Measurements from ENCODE around the gene NR0B1.

NR0B1 gene

DNA sequence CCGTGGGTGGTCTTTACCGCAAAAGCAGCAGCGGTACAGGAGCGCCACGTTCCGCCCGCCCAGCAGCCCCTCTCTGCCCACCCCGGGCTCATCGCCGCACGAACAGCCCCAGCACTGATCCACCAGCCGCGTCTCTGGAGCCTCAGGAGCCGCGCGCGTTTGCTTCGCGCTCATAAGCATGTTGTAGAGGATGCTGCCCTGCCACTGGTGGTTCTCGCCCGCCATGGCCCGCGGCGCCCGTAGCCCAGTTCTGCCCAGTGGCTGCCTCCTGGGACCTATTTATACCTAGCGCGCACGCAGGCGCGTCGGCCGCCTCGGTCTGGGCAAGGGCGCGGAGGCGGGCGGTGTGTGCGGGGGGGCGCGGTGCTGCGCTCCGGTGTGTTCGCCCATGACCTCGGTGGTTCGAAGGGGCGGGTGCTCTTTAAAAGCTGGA is at the start of gene NR0B1:
TSS of gene NR0B1 (minus strand) at position 252 of the 433 bp plus-strand sequence. CDS start at position 225, 27 bp downstream.
- no peak for DNase-seq (ENCODE audit: low read depth)

- no peak for DNase-seq (ENCODE audit: low read depth)
Measured at GRCh38 chrX:30349946-30350345, 40.8 kb upstream of the NR0B1 start.

- DNase-seq (ENCODE audit: low read depth) = no peak
Measured at GRCh38 chrX:30343206-30343605, 34.0 kb upstream of the NR0B1 start.

DNA sequence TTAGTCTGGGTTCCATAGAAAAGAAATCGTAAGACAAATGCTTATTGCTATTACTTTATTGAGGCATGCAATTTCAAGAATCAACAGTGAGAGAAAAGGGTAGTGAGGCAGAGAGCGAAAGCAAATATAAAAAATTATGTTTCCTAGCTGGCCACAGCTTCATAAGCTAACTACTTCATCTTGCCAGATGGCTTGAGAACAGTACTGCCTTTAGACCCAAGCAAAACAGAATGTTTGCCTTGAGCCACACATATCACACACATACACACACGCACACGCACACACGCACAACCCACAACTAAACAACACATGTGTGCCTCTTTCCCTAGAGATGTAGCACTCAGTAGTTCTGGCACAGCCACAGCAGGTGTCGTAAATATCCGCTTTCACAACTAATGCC is 31.6 kb upstream of the NR0B1 start:
- DNase-seq (ENCODE audit: low read depth) = no peak

GRCh38 chrX:30327762-30328161 is 18.6 kb upstream of the NR0B1 start:
- DNase-seq (ENCODE audit: low read depth) = no peak

- DNase-seq (ENCODE audit: low read depth) = no peak
Measured at GRCh38 chrX:30317308-30317707, 8.1 kb upstream of the NR0B1 start.

DNA sequence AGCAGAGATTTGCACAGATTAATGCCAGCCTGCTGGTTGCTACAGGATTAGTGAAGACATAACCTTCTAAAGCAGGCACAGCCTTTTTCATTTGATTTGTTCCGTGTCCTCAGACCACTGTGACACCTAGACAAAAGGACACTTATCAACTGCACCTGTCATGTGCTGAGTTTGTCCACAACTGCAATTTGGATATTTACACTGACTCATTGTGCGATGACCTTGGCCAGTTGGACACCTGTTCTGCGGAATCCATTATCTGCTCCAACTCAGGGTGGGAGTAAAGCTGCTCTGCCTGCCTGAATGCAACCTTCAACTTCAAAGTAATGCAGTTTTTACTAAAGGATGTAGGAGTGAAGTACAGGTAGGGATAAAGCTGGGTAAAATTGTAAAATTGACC is 4.1 kb upstream of the NR0B1 start:
- no peak for DNase-seq (ENCODE audit: low read depth)

- DNase-seq (ENCODE audit: low read depth) = no peak
Measured at GRCh38 chrX:30312858-30313257, 3.7 kb upstream of the NR0B1 start.

DNA sequence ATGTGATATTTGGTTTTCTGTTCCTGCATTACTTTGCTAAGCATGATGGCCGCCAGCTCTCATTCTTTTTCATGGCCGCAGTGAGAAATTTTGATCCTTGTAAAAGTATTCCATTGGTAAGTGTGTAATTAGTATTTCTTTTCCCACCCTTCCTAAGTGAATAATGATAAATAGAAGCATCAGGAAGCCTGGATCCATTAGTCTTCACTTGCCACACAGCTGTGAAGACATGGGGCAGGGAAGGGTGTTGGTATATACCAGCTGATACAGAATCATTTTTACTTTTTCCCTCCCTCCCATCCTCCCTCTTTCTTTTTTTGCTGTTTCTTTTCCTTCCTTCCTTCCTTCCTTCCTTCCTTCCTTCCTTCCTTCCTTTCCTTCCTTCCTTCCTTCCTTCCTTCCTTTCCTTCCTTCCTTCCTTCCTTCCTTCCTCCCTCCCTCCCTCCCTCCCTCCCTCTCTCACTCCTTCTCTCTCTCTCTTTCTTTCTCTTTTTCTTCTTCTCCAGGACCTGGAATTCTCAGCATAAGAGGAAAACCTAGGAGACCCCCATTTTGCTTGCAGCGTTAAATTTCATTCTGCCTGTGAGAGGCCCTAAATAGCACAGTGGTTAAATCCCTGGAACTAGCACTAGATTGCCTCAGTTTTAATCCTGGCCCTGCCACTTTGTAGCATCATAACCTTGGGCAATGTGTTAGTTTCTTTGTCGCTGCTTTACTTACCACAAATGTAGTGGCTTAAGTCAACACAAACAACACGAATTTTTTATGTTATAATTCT is 1.4 kb upstream of the NR0B1 start:
- DNase-seq (ENCODE audit: low read depth) = no peak

GRCh38 chrX:30308263-30309138 is 689 bp downstream of the NR0B1 start:
- no peak for DNase-seq (ENCODE audit: low read depth)

DNA sequence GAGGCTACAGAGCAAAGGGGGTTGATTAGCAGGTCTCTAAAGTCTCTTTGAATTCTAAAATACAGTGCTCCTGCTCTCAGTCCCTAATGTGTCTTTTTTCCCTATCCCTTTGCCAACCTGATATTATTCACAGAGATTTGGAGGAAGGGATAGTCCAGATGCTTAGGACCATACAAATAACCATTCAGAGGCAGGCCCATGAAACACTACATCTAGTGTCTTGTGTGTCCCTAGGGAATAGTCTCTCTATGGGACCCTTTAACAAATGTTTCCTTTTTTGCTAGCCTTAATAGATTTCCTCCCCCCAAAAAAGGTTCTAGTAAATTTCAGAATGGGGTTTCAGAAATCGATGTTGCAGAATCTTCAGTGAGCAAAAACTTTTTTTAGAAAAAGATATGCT is 1.7 kb downstream of the NR0B1 start:
- no peak for DNase-seq (ENCODE audit: low read depth)

GRCh38 chrX:30304866-30305265 is 4.3 kb downstream of the NR0B1 start:
- no peak for DNase-seq (ENCODE audit: low read depth)

DNA sequence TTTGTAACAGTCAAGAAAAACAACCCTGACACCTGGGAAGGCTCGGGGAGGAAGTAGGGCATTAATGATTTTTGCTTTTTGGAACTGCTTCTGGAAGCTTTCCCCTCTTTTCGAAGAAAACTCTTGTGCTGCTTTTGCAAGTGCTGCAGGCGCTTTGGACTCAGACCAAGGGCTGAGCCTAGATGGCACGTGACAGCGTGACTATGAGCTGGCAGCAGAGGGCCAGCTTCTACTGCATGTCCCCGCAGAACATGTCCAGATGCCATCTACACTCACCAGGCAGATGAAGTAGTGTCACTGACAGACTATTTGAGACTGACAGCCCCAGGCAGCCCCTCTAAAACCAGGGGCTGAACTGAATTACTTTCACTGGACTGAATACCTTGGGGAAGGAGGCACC is 6.2 kb downstream of the NR0B1 start:
- DNase-seq (ENCODE audit: low read depth) = no peak

- no peak for DNase-seq (ENCODE audit: low read depth)
Measured at GRCh38 chrX:30301963-30302362, 7.2 kb downstream of the NR0B1 start.

GRCh38 chrX:30301208-30301607 is 8.0 kb downstream of the NR0B1 start:
- DNase-seq (ENCODE audit: low read depth) = no peak

DNA sequence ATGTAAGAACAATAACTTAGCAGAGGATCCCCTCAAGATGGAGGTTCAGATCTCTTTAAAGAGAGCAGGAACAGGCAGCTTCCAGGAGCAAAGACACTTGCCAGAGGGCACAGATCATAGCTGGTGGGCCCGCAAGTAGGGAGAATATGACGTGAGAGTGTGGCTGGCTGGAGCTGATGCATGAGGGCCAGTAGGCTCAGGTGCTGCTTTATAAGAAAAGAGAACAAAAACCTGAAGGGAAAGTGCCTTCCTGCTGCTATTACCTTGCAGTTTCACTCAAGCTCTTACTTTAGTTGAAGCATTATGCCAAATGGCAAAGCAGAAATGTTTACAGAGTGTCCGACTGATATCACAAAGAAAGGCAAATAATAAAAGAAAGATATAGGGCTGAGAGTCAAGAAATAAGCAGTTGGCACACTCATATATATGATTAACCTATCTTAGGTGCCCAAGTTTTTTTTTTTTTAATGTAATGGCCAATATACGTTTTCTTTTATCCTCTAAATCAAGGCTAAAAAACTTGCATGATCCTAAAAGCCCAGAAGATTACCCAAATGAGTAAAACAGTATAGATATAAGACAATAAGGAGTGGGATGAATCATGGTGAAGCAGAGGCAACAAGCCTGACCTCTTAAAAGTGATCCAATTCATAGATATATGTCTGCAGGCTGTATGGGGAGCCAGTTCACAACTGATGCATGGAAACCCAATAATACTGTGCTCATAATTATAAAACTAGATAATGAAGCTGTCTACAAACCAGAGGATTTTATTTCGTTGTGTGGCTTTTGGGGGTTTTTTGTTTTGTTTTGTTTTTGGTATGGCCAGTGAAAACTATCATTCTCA is 12.6 kb downstream of the NR0B1 start:
- no peak for DNase-seq (ENCODE audit: low read depth)

DNA sequence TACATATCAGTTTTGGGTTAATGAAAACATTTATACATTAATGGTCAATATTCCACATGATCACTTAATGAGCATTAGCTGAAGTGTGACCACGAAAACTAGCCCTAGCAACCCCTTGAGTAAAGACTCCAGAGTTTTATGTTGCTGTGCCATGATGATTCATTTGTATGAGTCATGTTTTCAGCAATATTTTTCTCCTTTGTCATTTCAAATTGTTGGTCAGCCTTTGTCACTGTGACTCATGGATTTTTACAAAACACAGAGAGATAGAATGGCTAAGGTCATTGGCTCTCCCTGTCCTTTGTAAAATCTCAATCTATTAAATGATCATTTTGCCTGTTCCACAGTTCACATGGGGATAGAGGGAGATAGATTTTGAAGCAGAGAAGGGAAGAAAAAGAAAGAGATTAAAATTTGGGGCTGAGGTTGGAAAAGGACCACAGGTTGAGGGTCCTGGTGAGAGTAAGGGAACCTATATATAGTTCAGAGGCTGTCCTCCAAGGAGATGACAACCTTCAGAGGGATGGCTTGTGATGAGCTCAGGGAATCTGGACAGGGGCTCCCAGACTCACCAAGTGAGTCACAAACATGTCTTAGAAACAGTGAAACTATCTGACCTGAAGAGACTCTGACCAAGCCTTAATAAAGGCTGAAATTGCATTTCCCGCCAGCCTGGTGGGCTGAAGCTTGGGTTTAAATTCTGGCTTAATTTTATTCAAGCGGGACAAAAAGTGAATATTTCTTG is 25.6 kb downstream of the NR0B1 start:
- no peak for DNase-seq (ENCODE audit: low read depth)

DNA sequence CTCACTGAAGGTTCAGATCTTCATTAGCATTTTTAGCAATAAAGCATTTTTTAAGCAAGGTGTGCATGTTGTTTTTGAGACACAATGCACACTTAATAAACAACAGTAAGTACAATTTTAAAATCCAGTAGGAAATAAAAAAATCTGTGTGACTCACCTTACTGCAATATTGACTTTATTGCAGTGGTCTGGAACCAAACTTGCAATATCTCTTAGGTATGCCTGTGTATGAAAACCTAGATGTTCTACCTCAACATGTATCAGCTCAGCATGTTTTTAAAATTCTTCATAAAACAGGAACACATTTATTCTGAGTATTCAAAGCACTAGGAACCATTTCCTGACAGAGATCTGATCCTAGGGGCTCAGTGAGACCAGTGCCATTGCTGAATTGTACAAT is 26.7 kb downstream of the NR0B1 start:
- DNase-seq (ENCODE audit: low read depth) = no peak

GRCh38 chrX:30280428-30280827 is 28.8 kb downstream of the NR0B1 start:
- no peak for DNase-seq (ENCODE audit: low read depth)

- DNase-seq (ENCODE audit: low read depth) = no peak
Measured at GRCh38 chrX:30278365-30278764, 30.8 kb downstream of the NR0B1 start.

DNA sequence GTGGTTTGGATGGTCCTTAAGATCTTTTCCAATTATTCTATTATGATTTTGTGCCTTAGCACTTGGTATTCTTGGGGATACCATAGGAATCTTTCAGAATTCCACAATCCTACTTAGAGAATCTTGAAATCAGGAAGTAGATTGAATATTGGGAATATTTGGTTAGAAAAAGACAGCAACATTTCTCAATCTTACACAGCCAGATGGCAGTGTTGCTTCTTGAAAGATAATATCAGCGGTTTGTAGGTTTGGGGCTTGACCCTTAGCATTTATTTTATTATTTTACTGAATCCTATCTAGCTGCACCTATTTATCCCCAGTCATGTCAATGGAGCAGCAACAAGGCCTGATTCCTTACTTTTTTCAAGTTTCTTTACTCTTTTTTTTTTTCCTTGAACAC is 33.7 kb downstream of the NR0B1 start:
- no peak for DNase-seq (ENCODE audit: low read depth)

- no peak for DNase-seq (ENCODE audit: low read depth)
Measured at GRCh38 chrX:30270639-30271038, 38.6 kb downstream of the NR0B1 start.

All from activated T-cell treated with anti-CD3 and anti-CD28 coated beads for 24 hours (primary cell).